GM18526 (cell line): ENCODE measurements around the gene XRCC1.

Experiments
- POLR2A ChIP-seq: IDR thresholded peaks from 3 replicates; pipeline ENCODE4 v1.6.1; 2011; ENCODE audit not compliant: insufficient read length; ENCODE audit errors: extremely low read depth

The XRCC1 gene

DNA sequence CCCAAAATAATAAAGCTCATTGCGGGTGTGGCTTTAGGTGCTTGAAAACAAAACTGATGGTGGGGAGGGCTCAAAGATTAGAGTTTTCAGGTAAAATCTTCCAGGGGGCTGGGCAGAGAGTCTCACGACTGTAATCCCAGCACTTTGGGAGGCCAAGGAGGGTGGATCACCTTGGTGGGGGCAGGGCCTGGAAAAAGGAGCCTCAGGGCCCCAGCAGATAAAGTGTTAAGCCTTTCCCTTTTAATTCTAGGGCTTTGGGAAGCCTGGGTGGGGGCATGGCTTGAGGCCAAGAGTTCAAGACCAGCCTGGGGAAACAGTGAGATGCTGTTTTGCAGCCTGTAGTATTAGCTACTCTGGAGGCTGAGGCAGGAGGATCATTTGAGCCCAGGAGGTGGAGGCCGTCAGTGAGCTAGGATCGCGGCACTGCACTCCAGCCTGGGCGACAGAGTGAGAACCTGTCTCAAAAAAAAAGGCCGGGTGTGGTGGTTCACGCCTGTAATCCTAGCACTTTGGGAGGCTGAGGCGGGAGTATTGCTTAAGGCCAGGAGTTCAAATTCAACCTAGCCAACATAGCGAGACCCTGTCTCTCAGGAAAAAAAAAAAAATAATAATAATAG lies 18.9 kb upstream of the XRCC1 start:
- no peak for TF ChIP-seq POLR2A

DNA sequence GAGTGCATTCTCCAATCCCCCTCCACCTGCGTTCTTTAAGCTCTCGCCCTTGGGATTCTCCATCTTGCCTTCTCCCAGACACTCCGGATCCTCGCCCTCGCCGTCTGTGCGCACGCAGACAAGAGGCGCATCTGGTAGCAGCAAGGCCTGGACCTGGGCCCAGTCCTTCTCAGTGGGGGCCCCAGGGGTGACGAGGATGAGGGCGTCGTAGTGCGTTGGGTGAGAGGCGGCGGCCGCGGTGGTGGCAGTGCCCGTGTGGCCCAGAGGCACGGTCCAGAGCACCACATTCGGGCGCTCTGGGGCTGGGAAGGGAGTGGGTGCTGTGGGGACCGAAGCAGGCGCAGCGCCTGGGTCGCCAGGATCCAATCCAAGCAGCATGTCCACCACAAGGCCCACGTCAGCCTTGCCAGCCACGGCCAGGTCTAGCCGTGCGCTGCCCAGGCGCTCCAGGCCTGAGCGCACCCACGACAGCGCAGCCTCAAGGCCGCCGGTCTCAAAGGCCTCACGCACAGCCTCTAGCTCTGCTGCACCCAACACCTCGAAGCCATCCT lies 17.5 kb upstream of the XRCC1 start:
- no peak for TF ChIP-seq POLR2A

DNA sequence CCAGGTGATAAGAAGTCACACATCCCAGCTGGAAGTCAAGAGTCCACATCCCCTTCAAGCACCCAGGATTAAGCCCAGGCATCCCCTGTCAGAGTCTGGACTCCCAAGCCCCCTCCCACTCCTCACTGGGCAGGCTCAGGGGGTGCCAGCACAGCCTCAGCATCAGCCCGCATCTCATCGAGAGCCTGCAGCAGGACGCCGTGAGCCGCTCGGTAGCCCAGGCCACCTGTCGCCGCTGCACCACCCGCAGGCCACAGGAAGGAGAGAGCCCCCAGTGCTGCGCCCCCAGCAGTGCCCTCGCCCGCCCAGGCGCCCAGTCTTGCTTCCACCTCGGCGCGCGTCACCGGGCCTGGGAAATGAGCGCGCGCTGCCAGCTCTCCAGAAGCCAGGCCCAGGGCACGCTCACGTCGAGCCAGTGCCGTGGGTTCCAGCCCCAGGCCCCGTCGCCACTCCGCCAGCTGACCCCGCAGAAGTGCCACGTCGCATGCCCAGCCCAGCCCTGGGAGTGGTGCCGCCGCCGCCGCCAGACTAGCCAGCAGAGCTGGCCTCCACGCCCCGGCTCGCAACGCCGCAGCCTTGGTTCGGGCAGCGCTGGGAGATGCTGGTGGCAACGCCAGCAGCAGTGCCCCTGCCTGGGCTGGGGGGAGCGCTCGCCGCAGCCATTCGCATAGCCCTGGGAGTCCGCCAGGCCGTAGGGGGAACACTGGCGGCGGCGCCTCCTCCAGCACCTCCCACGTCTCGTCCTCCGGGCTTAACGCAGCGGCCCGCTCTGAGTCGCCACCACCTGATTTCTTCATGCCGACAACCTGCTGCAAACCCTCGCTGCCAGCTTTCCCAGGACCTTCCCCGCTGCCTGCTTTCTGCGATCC lies 16.8 kb upstream of the XRCC1 start:
- no peak for TF ChIP-seq POLR2A

DNA sequence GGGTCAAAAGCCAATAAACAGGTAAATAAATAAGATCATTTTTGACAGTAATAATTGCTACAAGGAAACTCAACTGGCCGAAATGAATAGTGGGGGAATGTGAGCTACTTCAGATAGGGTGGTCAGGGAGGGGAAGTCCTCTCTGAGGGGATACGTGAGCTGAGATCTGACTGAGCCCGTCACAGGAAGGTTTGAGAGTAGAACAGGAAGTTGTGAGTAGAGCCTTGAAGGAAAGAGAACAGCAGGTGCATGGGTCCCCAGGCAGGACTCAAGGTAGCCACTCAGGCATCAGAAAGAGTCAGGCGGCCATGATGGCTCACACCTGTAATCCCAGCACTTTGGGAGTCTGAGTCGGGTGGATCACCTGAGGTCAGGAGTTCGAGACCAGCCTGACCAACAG lies 14.4 kb upstream of the XRCC1 start:
- TF ChIP-seq POLR2A, result no peak

DNA sequence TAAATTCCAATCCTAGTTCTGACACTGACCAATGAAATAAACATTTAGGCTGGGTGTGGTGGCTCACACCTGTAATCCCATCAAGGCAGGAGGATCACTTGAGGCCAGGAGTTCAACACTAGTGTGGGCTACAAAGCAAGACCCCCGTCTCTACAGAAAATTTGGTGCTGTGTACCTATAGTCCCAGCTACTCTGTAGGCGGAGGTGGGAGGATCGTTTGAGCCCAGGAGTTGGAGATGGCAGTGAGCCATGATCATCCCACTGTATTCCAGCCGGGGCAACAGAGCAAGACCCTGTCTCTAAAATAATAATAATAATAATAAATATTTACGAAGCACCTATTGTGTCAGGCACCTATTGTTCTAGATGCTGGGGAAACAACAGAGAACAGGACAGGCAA lies 13.9 kb upstream of the XRCC1 start:
- TF ChIP-seq POLR2A, result no peak

DNA sequence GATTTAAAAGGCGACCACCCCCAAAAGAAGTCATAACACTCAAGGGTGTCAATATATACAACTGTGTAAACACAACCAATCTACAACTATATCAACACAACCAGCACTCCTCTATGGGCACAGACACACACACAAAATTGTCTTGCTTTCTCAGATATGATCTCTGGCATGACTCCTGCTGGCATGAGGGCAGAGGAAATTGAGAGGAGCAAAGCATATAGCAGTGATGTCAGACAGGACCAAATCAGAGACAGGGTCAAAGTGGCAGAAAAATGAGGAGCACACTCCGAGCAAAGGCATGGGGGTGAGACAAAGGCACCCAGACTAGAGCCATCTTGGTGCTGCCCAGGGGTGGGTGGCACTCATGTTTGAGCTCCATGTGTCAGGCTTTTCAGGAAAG lies 11.0 kb upstream of the XRCC1 start:
- no peak for TF ChIP-seq POLR2A

DNA sequence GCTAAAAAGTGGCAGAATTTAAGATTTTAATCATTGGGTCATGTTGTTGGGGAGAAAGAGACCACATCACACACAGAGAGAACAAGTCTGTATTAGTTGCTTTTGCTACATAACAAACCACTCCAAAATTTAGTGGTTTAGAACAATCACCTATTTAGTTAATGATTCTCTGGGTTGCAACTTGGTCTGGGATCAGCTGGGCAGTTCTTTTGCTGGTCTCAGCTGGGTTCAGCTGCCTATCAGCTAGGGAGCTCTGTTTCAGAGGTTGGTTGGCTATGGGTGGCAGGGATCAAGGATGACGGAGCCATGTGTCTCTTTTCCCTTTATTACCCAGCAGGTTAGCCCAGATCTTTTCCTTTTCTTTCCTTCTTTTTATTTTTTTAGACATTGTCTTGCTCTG lies 9.2 kb upstream of the XRCC1 start:
- TF ChIP-seq POLR2A, result no peak

DNA sequence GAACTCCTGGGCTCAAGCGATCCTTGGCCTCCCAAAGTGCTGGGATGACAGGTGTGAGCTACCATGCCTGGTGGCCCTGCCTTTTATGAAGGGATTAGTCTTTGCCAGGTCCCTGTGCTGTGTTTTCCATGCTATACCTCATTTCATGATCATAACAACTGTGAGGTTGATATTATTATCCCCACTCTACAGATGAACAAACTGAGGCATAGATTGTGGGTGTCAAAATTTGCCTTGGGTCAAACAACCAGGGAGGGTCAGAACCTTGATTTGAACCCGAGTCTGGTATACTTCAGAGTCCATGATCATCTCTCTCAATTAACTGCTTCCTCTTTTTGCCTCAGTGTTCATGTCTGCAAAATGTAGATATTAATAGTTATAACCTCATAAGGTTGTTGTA lies 7.2 kb upstream of the XRCC1 start:
- TF ChIP-seq POLR2A, result no peak

DNA sequence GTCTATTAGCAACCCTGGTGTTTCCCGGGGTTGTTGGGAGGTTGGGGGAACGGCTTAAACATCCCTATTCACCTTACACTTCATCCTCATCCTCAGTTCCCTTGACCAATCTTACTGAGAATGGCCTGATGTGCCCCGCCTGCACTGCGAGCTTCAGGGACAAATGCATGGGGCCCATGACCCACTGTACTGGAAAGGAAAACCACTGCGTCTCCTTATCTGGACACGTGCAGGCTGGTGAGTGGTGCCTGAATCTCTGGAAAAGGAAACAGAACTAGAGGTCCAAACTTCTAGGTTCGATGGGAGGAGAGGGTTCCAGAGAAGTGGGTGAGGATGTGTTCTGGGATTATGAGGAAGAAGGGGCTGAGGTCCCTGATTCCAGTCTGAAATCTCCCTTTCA lies 6.1 kb upstream of the XRCC1 start:
- no peak for TF ChIP-seq POLR2A

DNA sequence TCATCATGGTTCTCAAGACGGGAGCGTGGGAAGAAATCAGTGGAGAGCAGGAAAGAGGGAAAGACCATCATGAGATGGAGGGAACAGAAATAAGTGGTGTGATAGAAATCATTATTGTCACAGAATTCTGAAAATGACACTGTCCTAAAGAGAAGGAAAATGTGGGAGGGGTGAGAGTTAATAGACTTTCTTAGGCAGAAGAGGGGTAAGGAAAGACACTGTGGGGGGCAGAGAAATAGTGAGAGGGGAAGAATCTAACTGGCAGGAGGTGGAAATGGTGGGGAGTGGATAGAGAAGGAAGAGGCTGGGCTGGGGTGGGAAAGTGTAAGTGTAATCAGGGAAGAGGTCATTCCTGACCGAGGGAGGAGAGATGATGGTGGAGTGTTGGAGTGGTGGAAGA lies 3.5 kb upstream of the XRCC1 start:
- no peak for TF ChIP-seq POLR2A

DNA sequence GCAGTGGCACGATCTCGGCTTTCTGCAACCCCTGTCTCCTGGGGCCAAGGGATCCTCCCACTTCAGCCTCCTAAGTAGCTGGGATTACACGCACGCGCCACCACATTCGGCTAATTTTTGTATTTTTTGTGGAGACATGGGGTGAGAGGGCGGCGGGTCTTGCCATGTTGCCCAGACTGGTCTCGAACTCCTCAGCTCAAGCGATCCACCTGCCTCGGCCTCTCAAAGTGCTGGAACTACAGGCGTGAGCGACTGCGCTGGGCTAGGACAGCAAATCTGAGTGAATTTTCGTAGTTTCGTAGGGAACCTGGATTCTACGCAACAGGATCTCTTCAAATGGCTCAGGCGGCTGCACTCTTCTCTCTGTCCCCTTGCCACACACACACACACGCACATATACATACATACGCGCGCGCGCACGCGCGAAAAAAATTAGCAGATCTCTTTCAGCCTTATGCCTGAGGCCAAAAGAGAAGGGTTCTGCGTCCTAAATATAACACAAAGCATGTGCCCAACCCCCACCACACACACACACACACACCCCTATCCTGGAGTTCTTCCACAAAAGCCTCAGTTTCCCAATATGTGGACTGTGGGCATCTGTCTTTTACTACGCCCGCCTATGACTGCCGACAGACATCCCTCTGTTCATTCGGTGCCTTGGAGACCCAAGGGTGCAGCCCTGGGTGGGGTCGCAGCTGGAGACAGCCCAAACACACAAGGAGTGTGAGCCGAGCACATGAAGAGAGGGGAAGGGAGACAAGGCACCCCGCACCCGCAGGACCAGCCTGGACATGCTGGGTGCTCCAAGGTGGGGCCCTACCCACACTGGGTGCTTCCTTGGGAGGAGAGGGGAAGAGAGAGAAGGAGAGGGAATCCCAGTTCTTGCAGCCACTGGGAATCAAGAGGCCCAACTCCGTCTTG lies 890 bp upstream of the XRCC1 start:
- no peak for TF ChIP-seq POLR2A

DNA sequence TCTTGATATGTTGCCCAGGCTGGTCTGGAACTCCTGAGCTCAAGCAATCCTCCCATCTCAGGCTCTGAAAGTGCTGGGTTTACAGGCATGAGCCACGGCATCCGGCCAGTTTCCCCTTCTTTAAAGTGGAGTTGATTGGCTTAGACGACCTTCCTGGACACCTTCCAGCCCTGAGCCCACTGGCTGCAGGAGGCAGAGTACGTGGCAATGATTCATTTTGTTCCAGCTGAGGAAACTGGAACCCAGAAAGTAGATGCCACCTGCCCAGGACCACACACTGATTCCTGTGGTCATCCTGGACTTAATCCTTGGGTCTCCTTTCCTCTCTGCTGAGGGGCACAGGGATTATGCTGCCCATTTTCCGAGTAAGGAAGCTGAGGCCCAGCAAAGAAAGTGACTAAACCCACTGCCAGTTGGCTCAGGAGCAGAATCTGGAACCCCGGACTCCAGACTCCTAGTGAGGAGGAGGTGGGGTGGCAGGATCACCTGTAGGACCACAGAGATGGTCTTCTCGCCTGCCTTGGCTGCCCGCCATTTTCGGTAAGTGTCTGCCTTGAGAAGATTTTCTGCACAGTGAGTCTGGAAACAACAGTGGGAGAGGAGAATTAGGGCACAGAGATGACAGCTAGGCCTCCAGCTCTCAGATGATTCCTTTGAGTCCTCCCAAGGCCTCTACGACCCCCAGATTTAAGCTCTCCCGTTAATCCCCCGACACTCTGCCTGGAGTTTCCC lies 737 bp downstream of the XRCC1 start:
- no peak for TF ChIP-seq POLR2A

DNA sequence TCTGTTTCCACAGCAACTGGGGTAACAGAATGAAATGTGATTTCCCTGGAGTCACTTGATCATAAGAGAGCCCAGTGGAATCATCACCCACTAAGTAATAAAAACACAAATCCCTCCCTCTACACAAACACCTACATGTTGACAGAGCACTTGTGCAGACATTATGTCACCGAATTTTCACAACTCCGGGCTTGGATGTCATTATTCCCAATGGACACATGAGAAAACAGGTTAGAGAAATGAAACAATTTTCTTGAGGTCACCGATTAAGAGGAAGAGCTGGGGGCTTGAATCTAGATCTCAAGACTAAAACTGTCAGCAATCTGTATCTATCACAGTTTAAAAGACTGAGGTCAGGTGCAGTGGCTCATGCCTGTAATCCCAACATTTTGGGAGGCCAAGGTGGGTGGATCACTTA lies 3.1 kb downstream of the XRCC1 start:
- TF ChIP-seq POLR2A, result no peak

DNA sequence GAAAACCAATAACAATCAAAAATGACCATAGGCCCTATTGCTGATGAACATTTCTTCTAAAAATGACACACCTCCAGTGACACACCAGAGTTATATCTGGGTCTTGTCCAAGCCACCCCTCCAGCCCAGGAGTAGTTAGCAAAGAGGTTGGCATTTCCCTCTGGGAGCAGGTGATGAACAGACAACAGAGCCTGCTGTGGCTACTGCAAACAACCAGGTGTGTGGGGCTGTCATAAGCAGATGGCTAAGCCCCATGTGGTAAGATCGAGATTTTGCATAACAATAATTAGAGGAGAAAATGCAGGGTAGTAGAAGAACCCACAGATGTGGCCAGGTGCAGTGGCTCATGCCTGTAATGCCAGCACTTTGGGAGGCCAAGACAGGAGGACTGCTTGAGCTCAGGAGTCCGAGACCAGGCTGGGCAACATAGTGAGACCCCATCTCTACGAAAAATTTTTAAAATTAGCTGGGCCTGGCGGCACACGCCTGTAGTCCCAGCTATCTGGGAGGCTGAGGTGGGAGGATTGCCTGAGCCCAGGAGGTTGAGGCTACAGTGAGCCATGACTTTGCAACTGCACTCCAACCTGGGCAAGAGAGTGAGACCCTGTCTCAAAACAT lies 5.0 kb downstream of the XRCC1 start:
- no peak for TF ChIP-seq POLR2A
